Activated CD8-positive, alpha-beta memory T cell treated with anti-CD3 and anti-CD28 coated beads, Interleukin-2, amount 10 ng/mL, durations not matched to agents 7 days and 5 days (primary cell): Measurements from ENCODE around the gene RAB15. TPM values are rescaled to one million over a fixed set of nuclear protein-coding genes. Genes with fewer than 3 reads are reported as not detected.

Source experiments
- total RNA-seq, 2 experiments: library from RNA; stranded (reverse); gene quantifications; one replicate each; pipeline ENCODE4 v1.2.3, GENCODE V29; 2021

Gene RAB15
- total RNA-seq, 2 experiments from 2014 or later, result 2.1 to 2.3 TPM

Other genes starting within 250 kb of the RAB15 start
- gene SPTB, start 92.4 kb downstream of the RAB15 start, total RNA-seq, result not detected
- 10 to 100 TPM; 49.3 to 57.9 TPM for gene CHURC1, start 57.9 kb downstream of the RAB15 start, total RNA-seq
- gene GPX2, start 29.6 kb downstream of the RAB15 start, total RNA-seq, result not detected
- 10 to 100 TPM; 15.0 to 15.6 TPM for gene FNTB, start 14.6 kb upstream of the RAB15 start, total RNA-seq
- gene MAX, start 130.2 kb upstream of the RAB15 start, total RNA-seq, result 100 to 1,000 TPM; 130 to 134 TPM